Testis (tissue), 2 donors: Measurements from ENCODE around the gene AASDHPPT.

ENCODE experiments used
- POLR2A ChIP-seq: fragments of 450-650 bp; IDR thresholded peaks from one replicate; pipeline ENCODE4 v1.6.1; 2017; ENCODE audit warnings: antibody characterized with exemption, mild to moderate bottlenecking, moderate library complexity
- TF ChIP-seq, protein P1 (sequence below), 3 experiments: fragments of 450-650 bp in 2 of 3; fragments of 200-600 bp in 1 of 3; sonication (generic) in 1 of 3; IDR thresholded peaks; one replicate each; pipeline ENCODE4 v1.5.1; 2016 to 2019; ENCODE audit warnings: antibody characterized with exemption in 3 of 3, mild to moderate bottlenecking in 2 of 3, moderate library complexity in 1 of 3

DNA sequence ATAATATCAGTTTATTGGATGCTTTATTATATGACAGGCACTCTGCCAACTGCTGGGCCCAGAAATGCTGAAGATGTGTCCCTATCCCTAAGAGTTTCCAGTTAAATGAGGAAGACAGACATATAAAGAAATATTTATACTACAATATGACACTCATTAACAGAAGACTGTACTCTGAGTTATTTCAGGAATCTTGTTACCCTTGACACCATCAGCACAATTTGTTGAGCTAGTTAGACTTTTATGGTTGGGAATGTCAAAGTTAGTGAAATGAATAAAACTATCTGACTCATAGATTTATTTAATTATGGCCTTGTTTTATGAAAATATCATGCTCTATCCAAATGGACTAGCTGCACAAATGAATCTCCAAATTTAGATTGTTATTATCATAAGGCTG lies 29.8 kb upstream of the AASDHPPT start:
- TF ChIP-seq, protein P1, sequence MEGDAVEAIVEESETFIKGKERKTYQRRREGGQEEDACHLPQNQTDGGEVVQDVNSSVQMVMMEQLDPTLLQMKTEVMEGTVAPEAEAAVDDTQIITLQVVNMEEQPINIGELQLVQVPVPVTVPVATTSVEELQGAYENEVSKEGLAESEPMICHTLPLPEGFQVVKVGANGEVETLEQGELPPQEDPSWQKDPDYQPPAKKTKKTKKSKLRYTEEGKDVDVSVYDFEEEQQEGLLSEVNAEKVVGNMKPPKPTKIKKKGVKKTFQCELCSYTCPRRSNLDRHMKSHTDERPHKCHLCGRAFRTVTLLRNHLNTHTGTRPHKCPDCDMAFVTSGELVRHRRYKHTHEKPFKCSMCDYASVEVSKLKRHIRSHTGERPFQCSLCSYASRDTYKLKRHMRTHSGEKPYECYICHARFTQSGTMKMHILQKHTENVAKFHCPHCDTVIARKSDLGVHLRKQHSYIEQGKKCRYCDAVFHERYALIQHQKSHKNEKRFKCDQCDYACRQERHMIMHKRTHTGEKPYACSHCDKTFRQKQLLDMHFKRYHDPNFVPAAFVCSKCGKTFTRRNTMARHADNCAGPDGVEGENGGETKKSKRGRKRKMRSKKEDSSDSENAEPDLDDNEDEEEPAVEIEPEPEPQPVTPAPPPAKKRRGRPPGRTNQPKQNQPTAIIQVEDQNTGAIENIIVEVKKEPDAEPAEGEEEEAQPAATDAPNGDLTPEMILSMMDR (IDR thresholded peaks at IDR 0.05): no peak
- no peak for TF ChIP-seq POLR2A
